Nephron progenitor cell (in vitro differentiated cells): Measurements from ENCODE around the gene ABCA2.

Source experiments
- DNase-seq: peaks from one replicate; pipeline ENCODE4 v3.0.0; 2021
- H3K27ac Mint-ChIP-seq: 2 replicates; pipeline ENCODE4 v1.8.0; 2021; ENCODE audit warnings: mild to moderate bottlenecking, moderate library complexity, mixed read lengths
- H3K27me3 Mint-ChIP-seq: 2 replicates; pipeline ENCODE4 v1.8.0; 2021; ENCODE audit warnings: mild to moderate bottlenecking, low read depth, mixed read lengths; ENCODE audit not compliant: poor library complexity
- H3K36me3 Mint-ChIP-seq: 2 replicates; pipeline ENCODE4 v1.8.0; 2021; ENCODE audit warnings: low read depth, mixed read lengths
- H3K4me1 Mint-ChIP-seq: 2 replicates; pipeline ENCODE4 v1.8.0; 2021; ENCODE audit warnings: mixed read lengths
- H3K4me3 Mint-ChIP-seq: 2 replicates; pipeline ENCODE4 v1.8.0; 2021; ENCODE audit warnings: mild to moderate bottlenecking, moderate library complexity, mixed read lengths
- H3K9me3 Mint-ChIP-seq: 2 replicates; pipeline ENCODE4 v1.8.0; 2021; ENCODE audit warnings: mild to moderate bottlenecking, moderate library complexity, mixed read lengths
- TF ChIP-seq, protein P1 (sequence below): fragments of 200-600 bp; sonication (generic); IDR thresholded peaks from 2 replicates; pipeline ENCODE4 v1.5.0; 2021; ENCODE audit warnings: antibody characterized with exemption

The ABCA2 gene

DNA sequence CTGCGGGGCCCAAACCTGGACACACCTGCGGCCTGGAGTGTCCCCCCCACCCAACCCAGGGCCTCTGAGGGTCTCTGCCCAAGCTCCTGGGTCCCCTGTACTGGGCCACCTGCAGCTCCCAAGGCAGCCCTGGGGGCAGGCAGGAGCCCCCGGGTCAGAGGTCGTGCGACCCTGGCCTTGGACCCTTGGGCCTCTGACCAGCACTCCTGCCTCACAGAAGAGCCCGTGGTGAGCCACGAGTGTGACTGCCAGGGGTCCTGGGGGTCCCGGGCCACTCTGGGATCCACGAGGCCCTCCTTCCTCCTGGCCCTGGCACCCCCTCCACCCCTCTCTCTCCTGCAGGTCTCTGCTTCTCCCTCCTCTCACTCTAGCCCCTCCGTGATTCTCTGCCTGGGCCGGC, 55.7 kb downstream of the ABCA2 start:
- H3K4me1 Mint-ChIP-seq: peaks cover 5% of the 10 kb centered on the region
- no peak for DNase-seq
- H3K27me3 Mint-ChIP-seq: peaks cover 18% of the 10 kb centered on the region
- TF ChIP-seq, protein P1, sequence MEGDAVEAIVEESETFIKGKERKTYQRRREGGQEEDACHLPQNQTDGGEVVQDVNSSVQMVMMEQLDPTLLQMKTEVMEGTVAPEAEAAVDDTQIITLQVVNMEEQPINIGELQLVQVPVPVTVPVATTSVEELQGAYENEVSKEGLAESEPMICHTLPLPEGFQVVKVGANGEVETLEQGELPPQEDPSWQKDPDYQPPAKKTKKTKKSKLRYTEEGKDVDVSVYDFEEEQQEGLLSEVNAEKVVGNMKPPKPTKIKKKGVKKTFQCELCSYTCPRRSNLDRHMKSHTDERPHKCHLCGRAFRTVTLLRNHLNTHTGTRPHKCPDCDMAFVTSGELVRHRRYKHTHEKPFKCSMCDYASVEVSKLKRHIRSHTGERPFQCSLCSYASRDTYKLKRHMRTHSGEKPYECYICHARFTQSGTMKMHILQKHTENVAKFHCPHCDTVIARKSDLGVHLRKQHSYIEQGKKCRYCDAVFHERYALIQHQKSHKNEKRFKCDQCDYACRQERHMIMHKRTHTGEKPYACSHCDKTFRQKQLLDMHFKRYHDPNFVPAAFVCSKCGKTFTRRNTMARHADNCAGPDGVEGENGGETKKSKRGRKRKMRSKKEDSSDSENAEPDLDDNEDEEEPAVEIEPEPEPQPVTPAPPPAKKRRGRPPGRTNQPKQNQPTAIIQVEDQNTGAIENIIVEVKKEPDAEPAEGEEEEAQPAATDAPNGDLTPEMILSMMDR: no peak
- no peak overlapping the region for H3K4me3 Mint-ChIP-seq
- no peaks in the 10 kb centered on the region for H3K36me3 Mint-ChIP-seq
- no peaks in the 10 kb centered on the region for H3K9me3 Mint-ChIP-seq
- H3K27ac Mint-ChIP-seq: no peak overlapping the region

DNA sequence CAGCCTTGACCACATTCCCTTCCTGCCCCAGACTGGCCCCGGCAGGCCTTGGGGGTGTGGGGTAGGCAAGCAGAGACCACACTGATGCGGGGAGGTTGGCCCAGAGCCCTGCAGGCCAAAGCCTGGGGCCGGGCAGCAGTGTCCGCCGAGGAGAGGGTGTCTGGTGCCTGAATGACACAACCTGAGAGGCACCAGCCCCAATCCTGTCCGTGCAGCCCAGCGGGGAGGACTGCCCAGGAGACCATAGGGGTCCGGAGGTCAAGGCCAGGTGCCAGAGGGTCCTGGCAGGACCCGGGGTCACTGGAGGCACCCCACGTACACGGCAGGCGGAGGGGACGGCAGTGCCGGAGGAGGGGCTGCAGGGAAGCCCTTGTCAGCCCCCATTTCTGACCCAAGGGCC, 56.3 kb downstream of the ABCA2 start:
- peaks cover 15% of the 10 kb centered on the region for H3K27me3 Mint-ChIP-seq
- H3K36me3 Mint-ChIP-seq: no peaks in the 10 kb centered on the region
- no peak overlapping the region for H3K4me3 Mint-ChIP-seq
- H3K27ac Mint-ChIP-seq: no peak overlapping the region
- TF ChIP-seq, protein P1: no peak
- H3K9me3 Mint-ChIP-seq: no peaks in the 10 kb centered on the region
- peaks cover 5% of the 10 kb centered on the region for H3K4me1 Mint-ChIP-seq
- DNase-seq: no peak

DNA sequence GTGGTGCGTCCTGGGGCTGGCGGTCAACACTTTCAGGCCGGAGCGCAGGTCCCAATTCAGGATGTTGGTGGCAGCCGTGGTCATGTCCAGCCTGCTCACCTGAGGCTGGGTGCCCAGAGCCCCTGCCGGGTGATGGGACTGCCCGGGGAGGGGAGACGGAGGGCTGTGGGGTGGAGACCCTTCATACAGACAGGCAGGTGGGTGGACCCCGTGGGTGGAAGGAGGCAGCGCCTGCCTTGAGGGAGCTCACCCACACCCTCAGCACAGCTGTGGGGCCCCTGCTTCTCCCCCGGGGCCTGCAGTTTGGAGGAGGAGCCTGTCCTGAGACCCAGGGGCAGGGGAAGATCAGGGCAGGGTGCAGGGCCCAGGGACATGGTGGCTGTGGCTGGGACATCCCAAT, 57.7 kb downstream of the ABCA2 start:
- no peak for DNase-seq
- Mint-ChIP-seq H3K9me3 (no peaks in the 10 kb centered on the region), H3K4me3 (no peak overlapping the region), H3K4me1 (peaks cover 13% of the 10 kb centered on the region), H3K27ac (no peak overlapping the region), H3K36me3 (no peaks in the 10 kb centered on the region), H3K27me3 (peaks cover 22% of the 10 kb centered on the region)
- TF ChIP-seq, protein P1: no peak

DNA sequence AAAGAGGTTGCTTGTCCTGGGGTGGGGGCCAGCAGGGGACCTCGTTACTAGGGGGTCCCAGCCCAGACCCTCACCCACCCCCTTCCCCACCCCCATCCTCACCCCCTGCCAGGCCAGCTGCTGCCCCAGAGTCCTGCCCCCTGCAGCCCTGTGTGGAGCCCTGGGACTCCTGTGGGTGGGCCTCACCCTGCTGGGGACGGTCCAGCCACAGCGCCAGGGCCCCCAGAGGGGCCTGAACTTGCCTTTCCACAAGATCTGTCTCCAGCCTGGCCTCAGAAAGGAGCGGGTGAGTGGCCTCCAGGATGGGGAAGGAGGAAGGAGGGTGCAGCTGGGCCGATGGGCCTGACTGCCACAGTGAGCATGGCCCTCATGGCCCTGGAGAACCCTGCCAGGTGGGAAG, 58.3 kb downstream of the ABCA2 start:
- Mint-ChIP-seq H3K27me3 (peaks cover 21% of the 10 kb centered on the region), H3K9me3 (no peaks in the 10 kb centered on the region), H3K36me3 (no peaks in the 10 kb centered on the region), H3K4me1 (peaks cover 12% of the 10 kb centered on the region), H3K4me3 (no peak overlapping the region), H3K27ac (no peak overlapping the region)
- TF ChIP-seq, protein P1: no peak
- no peak for DNase-seq

DNA sequence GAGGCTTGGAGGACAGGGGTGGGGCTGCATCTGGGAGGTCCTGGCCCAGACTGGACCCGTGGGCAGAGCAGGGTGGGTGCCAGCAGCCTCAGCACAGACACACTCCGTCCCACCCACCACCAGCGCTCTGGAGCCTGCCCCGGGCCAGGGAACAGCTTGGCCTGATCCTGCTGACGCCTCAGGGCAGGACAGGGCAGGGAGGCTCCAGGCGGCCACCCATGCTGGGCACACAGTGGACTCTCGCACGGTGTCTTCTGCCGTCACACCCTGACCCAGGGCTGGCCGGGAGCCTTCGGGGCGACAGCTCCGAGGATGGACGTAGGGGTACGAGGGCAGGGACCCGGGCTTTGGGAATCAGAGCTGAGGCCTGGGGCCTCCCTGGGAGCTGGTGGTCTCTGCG, 58.9 kb downstream of the ABCA2 start:
- H3K27ac Mint-ChIP-seq: no peak overlapping the region
- TF ChIP-seq, protein P1: no peak
- H3K9me3 Mint-ChIP-seq: no peaks in the 10 kb centered on the region
- H3K4me3 Mint-ChIP-seq: no peak overlapping the region
- peaks cover 17% of the 10 kb centered on the region for H3K27me3 Mint-ChIP-seq
- no peak for DNase-seq
- peaks cover 16% of the 10 kb centered on the region for H3K4me1 Mint-ChIP-seq
- H3K36me3 Mint-ChIP-seq: no peaks in the 10 kb centered on the region

DNA sequence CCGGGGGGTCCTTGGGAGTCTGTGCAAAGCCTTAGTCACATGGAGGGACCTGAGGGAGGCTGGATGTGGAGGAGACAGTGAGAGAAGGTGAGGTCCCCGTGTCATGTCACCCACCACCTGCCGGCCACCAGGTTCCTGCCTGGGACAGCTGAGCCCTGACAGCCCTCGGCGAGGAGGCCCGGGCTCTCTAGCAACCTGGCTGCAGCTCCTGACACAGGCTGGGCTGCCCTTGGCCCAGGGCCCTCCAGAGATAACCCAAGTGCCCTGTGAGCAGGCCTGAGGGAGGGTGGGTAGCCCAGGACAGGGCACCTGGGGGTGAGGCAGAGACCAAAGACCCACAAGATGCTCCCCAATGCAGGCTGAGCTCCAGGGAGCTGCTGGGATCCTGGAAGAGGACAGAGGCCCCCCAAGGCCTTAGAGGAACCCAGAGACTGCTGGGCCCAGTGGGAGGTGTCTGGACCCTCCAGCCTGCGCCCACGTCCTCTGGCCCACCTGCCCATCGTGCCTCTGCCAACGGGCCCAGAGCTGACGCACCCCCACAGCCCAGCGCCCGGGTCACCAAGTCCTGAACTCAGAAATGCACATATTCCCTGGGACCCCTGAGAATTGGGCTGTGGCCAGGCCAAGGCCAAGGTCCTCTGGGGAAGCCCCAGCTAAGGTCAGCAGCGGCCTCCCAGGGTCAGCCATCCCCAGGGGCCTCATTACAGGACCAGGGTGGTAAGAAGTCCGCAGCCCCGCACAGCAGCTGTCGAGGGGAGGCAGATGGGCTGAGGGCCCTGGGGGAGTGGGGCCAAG, 59.5 kb downstream of the ABCA2 start:
- H3K27ac Mint-ChIP-seq: no peak overlapping the region

More for the DNA sequence above, 59.5 kb downstream of the ABCA2 start:
- peaks cover 12% of the 10 kb centered on the region for H3K27me3 Mint-ChIP-seq
- TF ChIP-seq, protein P1: no peak
- peaks cover 16% of the 10 kb centered on the region for H3K4me1 Mint-ChIP-seq
- no peak for DNase-seq
- H3K36me3 Mint-ChIP-seq: no peaks in the 10 kb centered on the region
- H3K4me3 Mint-ChIP-seq: no peak overlapping the region
- no peaks in the 10 kb centered on the region for H3K9me3 Mint-ChIP-seq
